Cardiac fibroblast (primary cell): ENCODE data around the gene LRP1B.

Experiments used
- DNase-seq, 2 donors: peaks; one replicate each; pipeline versions ENCODE4 v3.0.0 to v3.0.0-alpha.2; 2010; ENCODE audit warnings: low read depth in 2 of 2
- H3K4me3 ChIP-seq, 2 donors: replicated peaks in 1 of 2; 1 replicate in 1 of 2; 2 replicates in 1 of 2; pipeline ENCODE4 v1.5.1; 2011; ENCODE audit warnings: low read depth in 2 of 2, low read length in 2 of 2, mild to moderate bottlenecking in 2 of 2, moderate library complexity in 1 of 2
- TF ChIP-seq, protein P1 (sequence below): IDR thresholded peaks from one replicate; pipeline ENCODE4 v1.5.1; 2011; ENCODE audit warnings: low read depth, mild to moderate bottlenecking, low read length, inconsistent platforms

LRP1B gene

DNA sequence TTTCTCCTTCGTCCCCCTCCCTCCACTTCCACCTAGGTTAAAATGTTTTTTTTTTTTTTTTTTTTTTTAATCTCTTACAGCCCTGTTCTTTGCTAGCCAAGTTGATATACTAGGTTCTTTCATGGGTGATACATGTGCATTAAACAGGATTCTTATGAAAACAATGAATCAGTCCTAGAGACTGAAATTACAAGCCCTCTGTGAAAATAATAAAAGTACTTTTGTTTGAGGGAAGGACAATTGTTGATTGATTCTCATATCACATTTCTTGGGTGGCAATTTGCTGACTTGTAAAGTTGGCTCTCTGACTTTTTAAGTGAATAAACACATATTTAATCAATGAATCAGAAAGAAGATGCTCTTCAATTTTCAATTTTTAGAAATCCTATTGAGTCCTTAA, 639.9 kb downstream of the LRP1B start:
- H3K4me3 ChIP-seq, result no peak overlapping the region
- TF ChIP-seq, protein P1, sequence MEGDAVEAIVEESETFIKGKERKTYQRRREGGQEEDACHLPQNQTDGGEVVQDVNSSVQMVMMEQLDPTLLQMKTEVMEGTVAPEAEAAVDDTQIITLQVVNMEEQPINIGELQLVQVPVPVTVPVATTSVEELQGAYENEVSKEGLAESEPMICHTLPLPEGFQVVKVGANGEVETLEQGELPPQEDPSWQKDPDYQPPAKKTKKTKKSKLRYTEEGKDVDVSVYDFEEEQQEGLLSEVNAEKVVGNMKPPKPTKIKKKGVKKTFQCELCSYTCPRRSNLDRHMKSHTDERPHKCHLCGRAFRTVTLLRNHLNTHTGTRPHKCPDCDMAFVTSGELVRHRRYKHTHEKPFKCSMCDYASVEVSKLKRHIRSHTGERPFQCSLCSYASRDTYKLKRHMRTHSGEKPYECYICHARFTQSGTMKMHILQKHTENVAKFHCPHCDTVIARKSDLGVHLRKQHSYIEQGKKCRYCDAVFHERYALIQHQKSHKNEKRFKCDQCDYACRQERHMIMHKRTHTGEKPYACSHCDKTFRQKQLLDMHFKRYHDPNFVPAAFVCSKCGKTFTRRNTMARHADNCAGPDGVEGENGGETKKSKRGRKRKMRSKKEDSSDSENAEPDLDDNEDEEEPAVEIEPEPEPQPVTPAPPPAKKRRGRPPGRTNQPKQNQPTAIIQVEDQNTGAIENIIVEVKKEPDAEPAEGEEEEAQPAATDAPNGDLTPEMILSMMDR, result no peak
- no peak for DNase-seq

- TF ChIP-seq, protein P1, result no peak
- DNase-seq, result no peak
Measured at GRCh38 chr2:141482697-141483096, 648.1 kb downstream of the LRP1B start.

GRCh38 chr2:141475801-141476200, 655.0 kb downstream of the LRP1B start:
- DNase-seq, result no peak
- no peak overlapping the region for H3K4me3 ChIP-seq
- TF ChIP-seq, protein P1, result no peak

More at GRCh38 chr2:141482697-141483096, 648.1 kb downstream of the LRP1B start:
- no peak overlapping the region for H3K4me3 ChIP-seq

- no peak for DNase-seq
- no peak overlapping the region for H3K4me3 ChIP-seq
- TF ChIP-seq, protein P1, result no peak
Measured at GRCh38 chr2:141468761-141469160, 662.1 kb downstream of the LRP1B start.

DNA sequence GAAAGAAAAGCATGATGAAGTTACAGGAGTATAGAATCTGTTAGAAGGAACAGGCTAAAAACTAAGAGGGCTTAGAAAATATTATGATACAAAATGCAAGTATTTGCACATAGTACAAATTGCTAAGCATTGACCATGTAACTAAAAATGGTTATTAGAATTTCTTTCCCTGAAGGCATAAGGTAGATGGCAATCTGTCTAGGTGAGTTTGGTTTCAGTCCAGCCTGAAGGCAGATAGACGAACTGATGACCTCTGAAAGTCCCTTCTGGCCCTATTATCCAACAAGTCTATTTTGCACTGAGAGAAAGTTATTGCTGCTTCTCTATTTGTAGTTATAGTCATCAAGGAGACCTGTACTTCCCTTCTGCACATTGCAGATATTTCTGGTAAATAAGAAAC, 663.5 kb downstream of the LRP1B start:
- TF ChIP-seq, protein P1, result no peak
- no peak overlapping the region for H3K4me3 ChIP-seq
- DNase-seq, result no peak

DNA sequence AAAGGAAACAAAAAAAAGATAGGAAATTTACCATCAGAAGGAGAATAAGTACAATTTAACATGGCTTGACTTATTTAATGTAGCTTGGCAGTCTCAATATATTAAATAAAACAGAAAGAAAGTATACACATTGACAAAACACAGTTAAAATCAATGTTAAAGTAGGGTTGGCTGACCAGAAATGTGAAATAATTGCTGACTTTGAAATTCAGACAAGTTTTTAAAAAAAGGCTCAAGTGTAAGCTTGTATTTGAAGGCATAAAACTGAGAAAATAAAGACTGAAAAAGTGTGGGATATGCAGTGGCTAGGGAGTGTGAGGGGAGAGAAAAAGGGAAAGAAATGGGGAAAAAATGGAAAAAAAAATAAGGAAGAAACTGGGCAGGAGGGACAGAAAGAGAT, 665.8 kb downstream of the LRP1B start:
- TF ChIP-seq, protein P1, result no peak
- H3K4me3 ChIP-seq, result no peak overlapping the region
- DNase-seq, result no peak

- TF ChIP-seq, protein P1, result no peak
- no peak for DNase-seq
- no peak overlapping the region for H3K4me3 ChIP-seq
Measured at GRCh38 chr2:141458351-141458750, 672.5 kb downstream of the LRP1B start.
